Measurements from ENCODE around the gene EPN1. TPM values are rescaled to one million over a fixed set of nuclear protein-coding genes. Genes with fewer than 3 reads are reported as not detected.

The EPN1 gene
- polyA plus RNA-seq, 1 experiment, result 60.8 TPM

- POLR2A ChIA-PET, result no interaction called here
- Histone ChIP-seq H3K4me3 (ENCODE audit: low read depth, low read length) (peak overlapping the region; percentile 97), H3K36me3 (ENCODE audit: control insufficient read depth, insufficient read depth, low read length) (peaks cover 23% of the 10 kb centered on the region), H3K27me3 (ENCODE audit: control insufficient read depth, insufficient read depth, low read length) (no peaks in the 10 kb centered on the region)
- no peak for TF ChIP-seq CTCF (IDR thresholded peaks at IDR 0.05; ENCODE audit: insufficient read depth, low read depth, low read length)
- no peak for DNase-seq (ENCODE audit: low read depth)
- CTCF ChIA-PET, result interaction anchor here (0.5 to 3.5 kb wide), 2 partner anchors 14 to 356 kb away, joined by 4 to 17 read pairs; no protein-coding TSS in a partner anchor
Observed at GRCh38 chr19:55656988-55657747, 17.9 kb upstream of the EPN1 start.

GRCh38 chr19:55658846-55659459 is 16.1 kb upstream of the EPN1 start:
- POLR2A ChIA-PET, result no interaction called here

GRCh38 chr19:55659822-55660221 is 15.2 kb upstream of the EPN1 start:
- CTCF ChIA-PET, result interaction anchor here (0.8 kb wide), 1 partner anchor 11 kb away, joined by 4 read pairs; no protein-coding TSS in a partner anchor
- Histone ChIP-seq H3K4me3 (ENCODE audit: low read depth, low read length) (no peak overlapping the region), H3K27me3 (ENCODE audit: control insufficient read depth, insufficient read depth, low read length) (no peaks in the 10 kb centered on the region), H3K36me3 (ENCODE audit: control insufficient read depth, insufficient read depth, low read length) (peaks cover 42% of the 10 kb centered on the region)
- no peak for TF ChIP-seq CTCF (IDR thresholded peaks at IDR 0.05; ENCODE audit: insufficient read depth, low read depth, low read length)
- no peak for DNase-seq (ENCODE audit: low read depth)
- POLR2A ChIA-PET, result no interaction called here

More at GRCh38 chr19:55658846-55659459, 16.1 kb upstream of the EPN1 start:
- H3K36me3 ChIP-seq (ENCODE audit: control insufficient read depth, insufficient read depth, low read length), result peaks cover 37% of the 10 kb centered on the region
- DNase-seq (ENCODE audit: low read depth), result no peak
- H3K27me3 ChIP-seq (ENCODE audit: control insufficient read depth, insufficient read depth, low read length), result no peaks in the 10 kb centered on the region
- H3K4me3 ChIP-seq (ENCODE audit: low read depth, low read length), result no peak overlapping the region
- CTCF ChIA-PET, result interaction anchor here (3.5 kb wide), 1 partner anchor 12 kb away, joined by 17 read pairs; no protein-coding TSS in a partner anchor
- no peak for TF ChIP-seq CTCF (IDR thresholded peaks at IDR 0.05; ENCODE audit: insufficient read depth, low read depth, low read length)

- CTCF ChIA-PET, result interaction anchor here (0.8 kb wide), 1 partner anchor 11 kb away, joined by 4 read pairs; no protein-coding TSS in a partner anchor
Observed at GRCh38 chr19:55660404-55660803, 14.6 kb upstream of the EPN1 start.

More at GRCh38 chr19:55660404-55660803, 14.6 kb upstream of the EPN1 start:
- Histone ChIP-seq H3K27me3 (ENCODE audit: control insufficient read depth, insufficient read depth, low read length) (no peaks in the 10 kb centered on the region), H3K36me3 (ENCODE audit: control insufficient read depth, insufficient read depth, low read length) (peaks cover 42% of the 10 kb centered on the region), H3K4me3 (ENCODE audit: low read depth, low read length) (no peak overlapping the region)
- DNase-seq (ENCODE audit: low read depth), result no peak
- TF ChIP-seq CTCF (IDR thresholded peaks at IDR 0.05; ENCODE audit: insufficient read depth, low read depth, low read length), result no peak
- POLR2A ChIA-PET, result no interaction called here
